Mononuclear cell (primary cell): ENCODE results near the gene RHOD. TPM values are rescaled to one million over a fixed set of nuclear protein-coding genes. Genes with fewer than 3 reads are reported as not detected.

Experiments
- H3K27me3 ChIP-seq: 2 replicates; pipeline ENCODE4 v1.6.0; 2011; ENCODE audit warnings: low read length, control low read depth; ENCODE audit not compliant: insufficient read depth
- H3K4me1 ChIP-seq: 2 replicates; pipeline ENCODE4 v1.5.1; 2011; ENCODE audit warnings: mild to moderate bottlenecking, low read length, control low read depth; ENCODE audit not compliant: insufficient read depth
- H3K4me3 ChIP-seq: 2 replicates; pipeline ENCODE4 v1.5.1; 2011; ENCODE audit warnings: mild to moderate bottlenecking, low read length, moderate library complexity
- H3K9me3 ChIP-seq: 2 replicates; pipeline ENCODE4 v1.5.1; 2011; ENCODE audit warnings: low read depth, mild to moderate bottlenecking, control low read depth, low read length
- total RNA-seq: library from RNA; depleted of rRNA; stranded (reverse); fragments of >200 nt; gene quantifications from one replicate; pipeline ENCODE4 v1.2.3, GENCODE V29; 2012

Gene RHOD
- total RNA-seq, 1 donor = 0.21 TPM

GRCh38 chr11:67105964-67106363 lies 49.3 kb downstream of the RHOD start:
- H3K9me3 ChIP-seq = no peaks in the 10 kb centered on the region
- no peaks in the 10 kb centered on the region for H3K4me1 ChIP-seq
- H3K27me3 ChIP-seq = no peaks in the 10 kb centered on the region
- no peak overlapping the region for H3K4me3 ChIP-seq

- Histone ChIP-seq H3K4me1 (peaks cover 27% of the 10 kb centered on the region), H3K27me3 (no peaks in the 10 kb centered on the region), H3K4me3 (no peak overlapping the region), H3K9me3 (no peaks in the 10 kb centered on the region)
Measured at GRCh38 chr11:67111261-67111660, 54.6 kb downstream of the RHOD start.

GRCh38 chr11:67113231-67113721 lies 56.6 kb downstream of the RHOD start:
- no peak overlapping the region for H3K4me3 ChIP-seq
- H3K27me3 ChIP-seq = no peaks in the 10 kb centered on the region
- peaks cover 41% of the 10 kb centered on the region for H3K4me1 ChIP-seq
- no peaks in the 10 kb centered on the region for H3K9me3 ChIP-seq

- Histone ChIP-seq H3K9me3 (no peaks in the 10 kb centered on the region), H3K27me3 (no peaks in the 10 kb centered on the region), H3K4me1 (peaks cover 41% of the 10 kb centered on the region), H3K4me3 (no peak overlapping the region)
Measured at GRCh38 chr11:67114275-67114896, 57.7 kb downstream of the RHOD start.

- Histone ChIP-seq H3K4me1 (peaks cover 49% of the 10 kb centered on the region), H3K9me3 (no peaks in the 10 kb centered on the region), H3K4me3 (no peak overlapping the region)
Measured at GRCh38 chr11:67116758-67117105, 60.1 kb downstream of the RHOD start.

GRCh38 chr11:67117176-67117575 lies 60.5 kb downstream of the RHOD start:
- Histone ChIP-seq H3K4me3 (peak overlapping the region; percentile 61), H3K4me1 (peaks cover 54% of the 10 kb centered on the region)

More at GRCh38 chr11:67116758-67117105, 60.1 kb downstream of the RHOD start:
- no peaks in the 10 kb centered on the region for H3K27me3 ChIP-seq

GRCh38 chr11:67117672-67118180 lies 61.1 kb downstream of the RHOD start:
- Histone ChIP-seq H3K9me3 (no peaks in the 10 kb centered on the region), H3K4me1 (peaks cover 59% of the 10 kb centered on the region), H3K27me3 (no peaks in the 10 kb centered on the region), H3K4me3 (peak overlapping the region; percentile 61)

More at GRCh38 chr11:67117176-67117575, 60.5 kb downstream of the RHOD start:
- no peaks in the 10 kb centered on the region for H3K9me3 ChIP-seq
- H3K27me3 ChIP-seq = no peaks in the 10 kb centered on the region

GRCh38 chr11:67118181-67118766 lies 61.6 kb downstream of the RHOD start:
- peaks cover 58% of the 10 kb centered on the region for H3K4me1 ChIP-seq
- H3K27me3 ChIP-seq = no peaks in the 10 kb centered on the region
- H3K4me3 ChIP-seq = peak overlapping the region; percentile 61
- no peaks in the 10 kb centered on the region for H3K9me3 ChIP-seq

- Histone ChIP-seq H3K4me1 (peaks cover 60% of the 10 kb centered on the region), H3K27me3 (no peaks in the 10 kb centered on the region), H3K9me3 (no peaks in the 10 kb centered on the region), H3K4me3 (peak within 1 kb of the TSS; percentile 80)
Measured at GRCh38 chr11:67118801-67119584, 62.3 kb downstream of the RHOD start, which contains the start of gene KDM2A. Gene KDM2A, plus strand, starts transcription at chr11:67119263. Its CDS starts 2,054 bp downstream, at chr11:67121317.

GRCh38 chr11:67119585-67120391 lies 63.1 kb downstream of the RHOD start:
- H3K4me1 ChIP-seq = peaks cover 56% of the 10 kb centered on the region
- H3K4me3 ChIP-seq = peak overlapping the region; percentile 80

GRCh38 chr11:67120456-67120855 lies 63.8 kb downstream of the RHOD start:
- Histone ChIP-seq H3K4me1 (peaks cover 56% of the 10 kb centered on the region), H3K9me3 (no peaks in the 10 kb centered on the region), H3K4me3 (peak overlapping the region; percentile 80), H3K27me3 (no peaks in the 10 kb centered on the region)

More at GRCh38 chr11:67119585-67120391, 63.1 kb downstream of the RHOD start:
- Histone ChIP-seq H3K27me3 (no peaks in the 10 kb centered on the region), H3K9me3 (no peaks in the 10 kb centered on the region)

- Histone ChIP-seq H3K27me3 (no peaks in the 10 kb centered on the region), H3K4me3 (peak overlapping the region; percentile 80), H3K9me3 (no peaks in the 10 kb centered on the region), H3K4me1 (peaks cover 50% of the 10 kb centered on the region)
Measured at GRCh38 chr11:67120881-67121710, 64.4 kb downstream of the RHOD start.
